Measurements from ENCODE around the gene CEP85. TPM values are rescaled to one million over a fixed set of nuclear protein-coding genes. Genes with fewer than 3 reads are reported as not detected.

The CEP85 gene
- total and polyA plus RNA-seq, 2 of the 13 experiments (the other 11 are each of a cell fraction or from before 2014, with no cell fraction given), result 16.1 to 26.7 TPM

- TF ChIP-seq ZNF607 (CRISPR knock-in tag; IDR thresholded peaks at IDR 0.05; ENCODE audit: borderline replicate concordance), result no peak
- TF ChIP-seq PHB2 (IDR thresholded peaks at IDR 0.05; ENCODE audit: partially characterized antibody), result no peak
- TF ChIP-seq ZGPAT (CRISPR knock-in tag; IDR thresholded peaks at IDR 0.05), result no peak
- no peak for TF ChIP-seq TARDBP (CRISPR knock-in tag; IDR thresholded peaks at IDR 0.05)
- TF ChIP-seq ZKSCAN1 (IDR thresholded peaks at IDR 0.05; ENCODE audit: low read length), result no peak
- 0 out of 2 replicates have a peak, but pooled peaks have one; percentile 12 for TF ChIP-seq SP4 (CRISPR knock-in tag; IDR thresholded peaks at IDR 0.05)
- no peak for TF ChIP-seq DRAP1 (CRISPR knock-in tag; IDR thresholded peaks at IDR 0.05)
- TF ChIP-seq CAMTA2 (CRISPR knock-in tag; IDR thresholded peaks at IDR 0.05; ENCODE audit: borderline replicate concordance), result no peak
- TF ChIP-seq ZNF296 (CRISPR knock-in tag; conservative IDR thresholded peaks at IDR 0.05), result no peak
- no peak for TF ChIP-seq ZXDC (CRISPR knock-in tag; IDR thresholded peaks at IDR 0.05)
- peak; percentile 70 for TF ChIP-seq RAD21 (CRISPR knock-in tag; IDR thresholded peaks at IDR 0.05)
- no peak for TF ChIP-seq NCOA5 (CRISPR knock-in tag; IDR thresholded peaks at IDR 0.05)
- TF ChIP-seq FUBP1 (CRISPR knock-in tag; IDR thresholded peaks at IDR 0.05; ENCODE audit: borderline replicate concordance), result no peak
- no peak for TF ChIP-seq KAT2B (IDR thresholded peaks at IDR 0.05; ENCODE audit: borderline replicate concordance, low read depth, low read length)
- TF ChIP-seq KLF6 (CRISPR knock-in tag; IDR thresholded peaks at IDR 0.05), result no peak
- no peak for TF ChIP-seq ELK4 (CRISPR knock-in tag; IDR thresholded peaks at IDR 0.05; ENCODE audit: borderline replicate concordance)
- no peak for TF ChIP-seq HNF1A (IDR thresholded peaks at IDR 0.05; ENCODE audit: low read depth)
- 0 out of 2 replicates have a peak, but pooled peaks have one; percentile 41 for TF ChIP-seq HNF1A (CRISPR knock-in tag; IDR thresholded peaks at IDR 0.05; ENCODE audit: borderline replicate concordance)
Measured at GRCh38 chr1:26285366-26286063, 51.5 kb downstream of the CEP85 start (continued).

All from HepG2 (cell line).